ENCODE measurements around the gene LRRC4.
A peak's percentile ranks its signal among the peaks of the same experiment; 100 is the strongest.

LRRC4 gene

DNA sequence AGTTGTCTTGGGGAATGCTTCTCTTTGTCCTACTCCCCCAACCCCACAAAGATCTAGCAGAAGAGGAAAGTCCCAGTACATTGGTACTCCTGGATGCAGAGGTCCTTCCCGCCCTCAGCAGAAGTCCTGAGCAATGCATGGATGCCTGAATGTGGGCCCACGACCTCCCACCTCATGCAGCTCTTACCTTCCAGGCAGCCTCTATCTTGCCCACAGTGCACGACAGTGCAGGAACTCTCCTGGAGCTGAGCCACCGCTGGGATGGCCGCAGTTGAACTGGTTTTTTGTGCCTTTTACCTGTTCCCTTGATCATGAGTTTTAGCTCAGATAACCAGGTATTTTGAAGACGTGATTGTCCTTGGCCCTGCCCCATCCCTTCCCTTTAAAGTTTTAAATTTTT lies 37.9 kb downstream of the LRRC4 start:
- peaks cover 0 to 20% (median 7%) of the 10 kb centered on the region in 4 donors for H3K4me1 ChIP-seq
- DNase-seq: no peak
- no peaks in the 10 kb centered on the region for H3K9me3 ChIP-seq
- peaks cover 0 to 18% (median 15%) of the 10 kb centered on the region in 3 donors for H3K36me3 ChIP-seq
- no peaks in the 10 kb centered on the region for H3K27me3 ChIP-seq
- TF ChIP-seq, protein P1, sequence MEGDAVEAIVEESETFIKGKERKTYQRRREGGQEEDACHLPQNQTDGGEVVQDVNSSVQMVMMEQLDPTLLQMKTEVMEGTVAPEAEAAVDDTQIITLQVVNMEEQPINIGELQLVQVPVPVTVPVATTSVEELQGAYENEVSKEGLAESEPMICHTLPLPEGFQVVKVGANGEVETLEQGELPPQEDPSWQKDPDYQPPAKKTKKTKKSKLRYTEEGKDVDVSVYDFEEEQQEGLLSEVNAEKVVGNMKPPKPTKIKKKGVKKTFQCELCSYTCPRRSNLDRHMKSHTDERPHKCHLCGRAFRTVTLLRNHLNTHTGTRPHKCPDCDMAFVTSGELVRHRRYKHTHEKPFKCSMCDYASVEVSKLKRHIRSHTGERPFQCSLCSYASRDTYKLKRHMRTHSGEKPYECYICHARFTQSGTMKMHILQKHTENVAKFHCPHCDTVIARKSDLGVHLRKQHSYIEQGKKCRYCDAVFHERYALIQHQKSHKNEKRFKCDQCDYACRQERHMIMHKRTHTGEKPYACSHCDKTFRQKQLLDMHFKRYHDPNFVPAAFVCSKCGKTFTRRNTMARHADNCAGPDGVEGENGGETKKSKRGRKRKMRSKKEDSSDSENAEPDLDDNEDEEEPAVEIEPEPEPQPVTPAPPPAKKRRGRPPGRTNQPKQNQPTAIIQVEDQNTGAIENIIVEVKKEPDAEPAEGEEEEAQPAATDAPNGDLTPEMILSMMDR (IDR thresholded peaks at IDR 0.05): no peak
- intact Hi-C loops (cut with DNase I; ENCODE audit: low total_unique reads): no loop called here
- no peak overlapping the region for H3K27ac ChIP-seq
- H3K4me3 ChIP-seq: no peak overlapping the region

DNA sequence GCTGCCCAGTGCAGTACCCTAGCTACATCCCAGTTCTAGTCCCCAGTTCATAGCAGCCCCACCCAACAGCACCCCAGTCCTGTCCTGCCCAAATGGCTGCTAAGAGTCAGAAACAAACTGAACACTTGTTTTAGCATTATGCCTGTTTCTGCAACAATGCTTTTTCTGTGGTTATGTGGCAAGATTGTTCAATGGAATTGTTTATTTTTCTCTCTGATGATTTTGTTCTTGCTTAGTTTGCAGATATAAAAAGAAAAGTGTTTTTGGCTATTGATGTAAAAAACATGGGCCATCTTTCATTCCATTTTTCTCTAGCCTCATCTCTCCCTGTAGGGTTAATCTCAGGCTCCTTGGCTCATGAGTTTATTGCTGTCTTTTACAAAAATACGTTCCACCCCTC lies 42.5 kb downstream of the LRRC4 start:
- Histone ChIP-seq H3K27me3 (no peaks in the 10 kb centered on the region), H3K36me3 (peaks cover 0 to 18% (median 15%) of the 10 kb centered on the region in 3 donors), H3K4me3 (no peak overlapping the region), H3K9me3 (no peaks in the 10 kb centered on the region), H3K27ac (no peak overlapping the region), H3K4me1 (peaks cover 0 to 12% (median 2%) of the 10 kb centered on the region in 4 donors)
- DNase-seq: no peak
- intact Hi-C loops (cut with DNase I; ENCODE audit: low total_unique reads): no loop called here
- TF ChIP-seq, protein P1 (IDR thresholded peaks at IDR 0.05): no peak

GRCh38 chr7:127986581-127987521 lies 44.4 kb downstream of the LRRC4 start:
- Histone ChIP-seq H3K36me3 (peaks cover 0 to 15% (median 10%) of the 10 kb centered on the region in 3 donors), H3K4me3 (no peak overlapping the region), H3K4me1 (peaks cover 0 to 12% (median 5%) of the 10 kb centered on the region in 4 donors), H3K9me3 (no peaks in the 10 kb centered on the region), H3K27ac (no peak overlapping the region), H3K27me3 (no peaks in the 10 kb centered on the region)
- TF ChIP-seq, protein P1 (IDR thresholded peaks at IDR 0.05): no peak
- intact Hi-C loops (cut with DNase I; ENCODE audit: low total_unique reads): no loop called here
- peak in 1 of 2 donors; percentile 27 for DNase-seq

DNA sequence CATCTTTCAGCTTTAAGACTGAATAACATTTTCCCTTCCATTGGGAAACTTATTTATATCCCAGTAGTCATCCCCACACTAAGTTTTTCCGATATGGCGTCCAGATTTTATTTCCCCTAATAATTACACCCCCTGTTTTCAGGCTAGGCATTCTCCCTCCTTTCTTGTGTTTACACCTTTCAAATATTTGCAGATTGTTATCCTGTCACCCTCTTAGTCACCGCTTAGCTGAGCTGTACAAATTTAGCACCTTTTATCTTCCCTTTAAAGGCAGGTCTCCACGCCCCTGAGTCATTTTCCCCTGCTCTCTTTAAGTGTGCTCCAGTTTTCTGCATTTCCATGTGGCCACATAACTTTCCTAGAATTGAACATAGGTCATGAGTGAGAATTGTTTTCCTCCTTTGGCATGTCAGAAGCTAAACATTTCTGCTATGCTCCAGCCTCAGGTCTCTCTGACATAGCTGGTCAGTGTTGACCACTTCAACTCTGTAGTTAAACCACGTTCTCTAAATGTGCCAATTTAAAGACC lies 47.4 kb downstream of the LRRC4 start:
- H3K27ac ChIP-seq: no peak overlapping the region
- intact Hi-C loops (cut with DNase I; ENCODE audit: low total_unique reads): no loop called here
- peaks cover 0 to 6% (median 0%) of the 10 kb centered on the region in 3 donors for H3K9me3 ChIP-seq

DNA sequence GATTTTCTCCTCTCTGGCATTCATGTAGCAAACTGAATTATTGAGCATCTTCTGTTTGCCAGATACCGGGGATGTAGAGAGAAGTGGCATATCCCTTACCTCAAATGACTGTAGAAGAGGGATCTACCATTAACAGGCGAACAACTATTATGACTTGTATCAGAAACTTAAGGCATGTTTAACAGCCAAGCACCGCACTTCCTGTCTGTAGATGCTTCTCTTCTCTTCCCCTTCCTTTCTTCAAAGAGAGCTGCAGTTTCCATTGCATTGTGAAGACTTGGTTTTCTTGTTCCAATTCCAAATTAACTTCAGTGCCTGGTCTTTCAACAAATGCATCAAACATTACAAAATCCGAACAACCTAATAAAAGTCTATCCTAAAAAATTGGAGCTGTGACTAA lies 49.3 kb downstream of the LRRC4 start:
- Histone ChIP-seq H3K27me3 (no peaks in the 10 kb centered on the region), H3K36me3 (peaks cover 0 to 18% (median 3%) of the 10 kb centered on the region in 3 donors), H3K27ac (no peak overlapping the region), H3K4me3 (no peak overlapping the region), H3K4me1 (peaks cover 0 to 10% (median 4%) of the 10 kb centered on the region in 4 donors), H3K9me3 (peaks cover 0 to 8% (median 0%) of the 10 kb centered on the region in 3 donors)
- no peak for DNase-seq
- intact Hi-C loops (cut with DNase I; ENCODE audit: low total_unique reads): no loop called here
- TF ChIP-seq, protein P1 (IDR thresholded peaks at IDR 0.05): no peak

More for the DNA sequence above, 47.4 kb downstream of the LRRC4 start:
- peaks cover 0 to 5% (median 0%) of the 10 kb centered on the region in 3 donors for H3K36me3 ChIP-seq
- peaks cover 0 to 12% (median 5%) of the 10 kb centered on the region in 4 donors for H3K4me1 ChIP-seq
- TF ChIP-seq, protein P1 (IDR thresholded peaks at IDR 0.05): no peak
- DNase-seq: no peak
- H3K27me3 ChIP-seq: no peaks in the 10 kb centered on the region
- H3K4me3 ChIP-seq: no peak overlapping the region
